Right atrium auricular region (tissue), 2 donors: ENCODE measurements around the gene CRYBB1. TPM values are rescaled to one million over a fixed set of nuclear protein-coding genes. Genes with fewer than 3 reads are reported as not detected.

ENCODE experiments used
- DNase-seq: peaks from one replicate; pipeline ENCODE4 v3.0.0-alpha.2; 2019; ENCODE audit warnings: low spot score
- H3K27ac ChIP-seq, 2 donors: fragments of 200-600 bp; sonication (generic); 1 replicate in 1 of 2; 2 replicates in 1 of 2; pipeline ENCODE4 v1.5.1; 2016 to 2019
- H3K27me3 ChIP-seq, 2 donors: fragments of 200-600 bp; sonication (generic); one replicate each; pipeline versions ENCODE4 v1.5.1 to v1.6.0; 2017 to 2019
- H3K36me3 ChIP-seq: fragments of 200-600 bp; sonication (generic); one replicate; pipeline ENCODE4 v1.5.1; 2016
- H3K4me1 ChIP-seq, 2 donors: fragments of 200-600 bp; sonication (generic); one replicate each; pipeline versions ENCODE4 v1.5.1 to v1.6.0; 2017 to 2019
- H3K4me3 ChIP-seq, 2 donors: fragments of 200-600 bp; sonication (generic); 1 replicate in 1 of 2; 2 replicates in 1 of 2; pipeline ENCODE4 v1.5.1; 2017 to 2019; ENCODE audit warnings: mild to moderate bottlenecking in 1 of 2, moderate library complexity in 1 of 2
- H3K9me3 ChIP-seq, 2 donors: fragments of 200-600 bp; sonication (generic); one replicate each; pipeline ENCODE4 v1.5.1; 2019
- total RNA-seq, 2 donors: library from RNA; depleted of rRNA; stranded (reverse); fragments of >200 nt; gene quantifications; one replicate each; pipeline ENCODE4 v1.1.0, GENCODE V29; 2016
- TF ChIP-seq, protein P1 (sequence below), 2 donors: fragments of 200-600 bp; sonication (generic); IDR thresholded peaks; one replicate each; pipeline ENCODE4 v1.5.1; 2019; ENCODE audit warnings: antibody characterized with exemption in 2 of 2

The CRYBB1 gene
- total RNA-seq, 2 donors from 2014 or later = 0.79 to 1.7 TPM

DNA sequence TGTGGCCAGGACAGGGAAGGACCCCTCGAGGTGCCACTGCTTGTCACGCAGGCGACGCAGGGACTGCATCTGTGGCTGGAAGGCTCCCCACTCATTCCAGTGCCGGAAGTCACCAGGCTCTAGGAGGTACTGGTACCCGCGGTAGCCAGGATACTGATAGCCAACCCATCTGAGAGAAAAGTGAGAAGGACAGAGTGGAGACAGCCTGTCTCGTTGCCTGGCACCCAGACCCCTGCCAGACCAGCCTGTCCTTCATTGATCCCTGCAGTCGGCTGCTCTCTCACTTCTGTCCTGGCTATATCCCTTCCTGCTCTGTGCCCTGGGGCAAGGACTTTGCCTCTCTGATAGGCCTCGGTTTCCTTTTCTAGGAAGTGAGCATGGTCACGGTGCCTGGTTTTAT, 18.3 kb downstream of the CRYBB1 start:
- Histone ChIP-seq H3K27ac (no peak overlapping the region), H3K4me3 (no peak overlapping the region), H3K36me3 (no peaks in the 10 kb centered on the region), H3K9me3 (no peaks in the 10 kb centered on the region), H3K4me1 (no peaks in the 10 kb centered on the region), H3K27me3 (no peaks in the 10 kb centered on the region)
- TF ChIP-seq, protein P1, sequence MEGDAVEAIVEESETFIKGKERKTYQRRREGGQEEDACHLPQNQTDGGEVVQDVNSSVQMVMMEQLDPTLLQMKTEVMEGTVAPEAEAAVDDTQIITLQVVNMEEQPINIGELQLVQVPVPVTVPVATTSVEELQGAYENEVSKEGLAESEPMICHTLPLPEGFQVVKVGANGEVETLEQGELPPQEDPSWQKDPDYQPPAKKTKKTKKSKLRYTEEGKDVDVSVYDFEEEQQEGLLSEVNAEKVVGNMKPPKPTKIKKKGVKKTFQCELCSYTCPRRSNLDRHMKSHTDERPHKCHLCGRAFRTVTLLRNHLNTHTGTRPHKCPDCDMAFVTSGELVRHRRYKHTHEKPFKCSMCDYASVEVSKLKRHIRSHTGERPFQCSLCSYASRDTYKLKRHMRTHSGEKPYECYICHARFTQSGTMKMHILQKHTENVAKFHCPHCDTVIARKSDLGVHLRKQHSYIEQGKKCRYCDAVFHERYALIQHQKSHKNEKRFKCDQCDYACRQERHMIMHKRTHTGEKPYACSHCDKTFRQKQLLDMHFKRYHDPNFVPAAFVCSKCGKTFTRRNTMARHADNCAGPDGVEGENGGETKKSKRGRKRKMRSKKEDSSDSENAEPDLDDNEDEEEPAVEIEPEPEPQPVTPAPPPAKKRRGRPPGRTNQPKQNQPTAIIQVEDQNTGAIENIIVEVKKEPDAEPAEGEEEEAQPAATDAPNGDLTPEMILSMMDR (IDR thresholded peaks at IDR 0.05) = no peak
- no peak for DNase-seq

DNA sequence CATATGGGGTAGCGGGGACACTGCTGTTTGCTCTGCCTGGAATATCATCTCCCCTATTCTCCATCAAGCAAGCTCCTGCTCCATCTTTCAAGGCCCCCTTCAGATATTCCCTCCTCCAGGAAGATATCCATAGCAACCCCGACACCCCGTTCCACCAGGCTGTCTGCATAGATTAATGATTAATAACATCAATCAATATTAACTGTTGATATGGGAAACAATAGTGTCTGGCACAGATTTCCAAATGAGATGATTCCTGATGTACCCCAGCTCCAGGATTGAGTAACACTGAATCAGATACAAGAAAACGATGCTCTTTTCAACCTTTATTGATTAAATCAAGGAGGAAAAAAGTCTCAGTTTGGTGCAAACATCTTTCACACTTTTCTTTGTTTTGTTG, 20.3 kb downstream of the CRYBB1 start:
- Histone ChIP-seq H3K4me1 (no peaks in the 10 kb centered on the region), H3K9me3 (no peaks in the 10 kb centered on the region), H3K4me3 (no peak overlapping the region), H3K27ac (no peak overlapping the region), H3K36me3 (no peaks in the 10 kb centered on the region), H3K27me3 (no peaks in the 10 kb centered on the region)
- TF ChIP-seq, protein P1 (IDR thresholded peaks at IDR 0.05) = no peak
- DNase-seq = no peak

GRCh38 chr22:26597026-26597425, 20.8 kb downstream of the CRYBB1 start:
- Histone ChIP-seq H3K27ac (no peak overlapping the region), H3K4me1 (no peaks in the 10 kb centered on the region), H3K36me3 (no peaks in the 10 kb centered on the region), H3K27me3 (no peaks in the 10 kb centered on the region), H3K9me3 (no peaks in the 10 kb centered on the region), H3K4me3 (no peak overlapping the region)
- TF ChIP-seq, protein P1 (IDR thresholded peaks at IDR 0.05) = no peak
- no peak for DNase-seq

DNA sequence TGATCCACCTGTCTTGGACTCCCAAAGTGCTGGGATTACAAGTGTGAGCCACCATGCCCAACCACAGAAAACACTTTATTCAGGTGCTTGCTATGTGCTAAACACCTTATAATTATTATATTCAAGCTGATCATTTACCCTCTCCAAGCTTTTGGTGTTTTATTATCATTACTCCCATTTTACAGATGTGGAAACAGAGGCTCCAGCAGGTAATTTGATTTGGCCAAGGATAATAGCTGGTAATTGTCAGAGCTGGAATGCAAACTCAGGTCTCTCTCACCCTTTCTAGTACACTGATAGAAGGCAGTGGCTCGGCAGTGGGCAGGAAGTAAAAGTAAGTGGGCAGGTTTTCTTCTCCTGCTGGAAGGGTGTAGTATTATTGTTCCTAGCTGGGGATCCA, 24.1 kb downstream of the CRYBB1 start:
- no peak overlapping the region for H3K4me3 ChIP-seq
- no peak for DNase-seq
- no peaks in the 10 kb centered on the region for H3K9me3 ChIP-seq
- TF ChIP-seq, protein P1 (IDR thresholded peaks at IDR 0.05) = no peak
- H3K4me1 ChIP-seq = peaks cover 0 to 15% of the 10 kb centered on the region in 2 donors
- no peak overlapping the region for H3K27ac ChIP-seq
- no peaks in the 10 kb centered on the region for H3K27me3 ChIP-seq
- no peaks in the 10 kb centered on the region for H3K36me3 ChIP-seq

GRCh38 chr22:26592421-26592891, 25.4 kb downstream of the CRYBB1 start:
- no peaks in the 10 kb centered on the region for H3K27me3 ChIP-seq

More at GRCh38 chr22:26592421-26592891, 25.4 kb downstream of the CRYBB1 start:
- Histone ChIP-seq H3K9me3 (no peaks in the 10 kb centered on the region), H3K4me1 (peaks cover 0 to 21% of the 10 kb centered on the region in 2 donors), H3K36me3 (no peaks in the 10 kb centered on the region), H3K4me3 (no peak overlapping the region), H3K27ac (no peak overlapping the region)
- TF ChIP-seq, protein P1 (IDR thresholded peaks at IDR 0.05) = no peak
- no peak for DNase-seq
